Hepatocyte (in vitro differentiated cells): ENCODE results near the gene COX4I1. TPM values are rescaled to one million over a fixed set of nuclear protein-coding genes. Genes with fewer than 3 reads are reported as not detected.

Source experiments
- DNase-seq: peaks from one replicate; pipeline ENCODE4 v3.0.0-alpha.2; 2016; ENCODE audit warnings: low spot score
- H2AFZ ChIP-seq: fragments of 200-600 bp; sonication (generic); 2 replicates; pipeline ENCODE4 v1.6.0; 2016; ENCODE audit warnings: antibody characterized with exemption, mild to moderate bottlenecking
- H3K27ac ChIP-seq: fragments of 200-600 bp; sonication (generic); 2 replicates; pipeline ENCODE4 v1.5.1; 2016; ENCODE audit warnings: mild to moderate bottlenecking
- H3K27me3 ChIP-seq: fragments of 200-600 bp; sonication (generic); 2 replicates; pipeline ENCODE4 v1.6.1; 2016
- H3K36me3 ChIP-seq: fragments of 200-600 bp; sonication (generic); replicated peaks from 2 replicates; pipeline ENCODE4 v1.5.1; 2016; ENCODE audit warnings: low read depth; ENCODE audit not compliant: insufficient read depth
- H3K4me1 ChIP-seq: fragments of 200-600 bp; sonication (generic); 2 replicates; pipeline ENCODE4 v1.5.1; 2016; ENCODE audit warnings: mild to moderate bottlenecking, moderate library complexity; ENCODE audit not compliant: insufficient read depth
- H3K4me2 ChIP-seq: fragments of 200-600 bp; sonication (generic); 2 replicates; pipeline ENCODE4 v1.6.0; 2016
- H3K4me3 ChIP-seq: fragments of 200-600 bp; sonication (generic); 2 replicates; pipeline ENCODE4 v1.5.1; 2016; ENCODE audit warnings: mild to moderate bottlenecking
- H3K79me2 ChIP-seq: fragments of 200-600 bp; sonication (generic); 2 replicates; pipeline ENCODE4 v1.6.0; 2017; ENCODE audit warnings: mild to moderate bottlenecking
- H3K9me2 ChIP-seq: fragments of 200-600 bp; sonication (generic); replicated peaks from 2 replicates; pipeline ENCODE4 v1.6.0; 2017; ENCODE audit warnings: mild to moderate bottlenecking; ENCODE audit not compliant: insufficient read depth
- H3K9me3 ChIP-seq: fragments of 200-600 bp; sonication (generic); 2 replicates; pipeline ENCODE4 v1.5.1; 2016; ENCODE audit warnings: low read depth, mild to moderate bottlenecking
- H4K20me1 ChIP-seq: fragments of 200-600 bp; sonication (generic); 2 replicates; pipeline ENCODE4 v1.6.0; 2016; ENCODE audit warnings: mild to moderate bottlenecking; ENCODE audit not compliant: insufficient read depth, poor library complexity, severe bottlenecking
- EZH2 ChIP-seq: fragments of 200-600 bp; sonication (generic); IDR thresholded peaks from 2 replicates; pipeline ENCODE4 v1.6.1; 2016; ENCODE audit warnings: antibody characterized with exemption, mild to moderate bottlenecking, borderline replicate concordance
- EZH2phosphoT487 ChIP-seq: fragments of 200-600 bp; sonication (generic); IDR thresholded peaks from one replicate; pipeline ENCODE4 v1.6.1; 2018; ENCODE audit warnings: antibody characterized with exemption, mild to moderate bottlenecking, low read depth, moderate library complexity; ENCODE audit not compliant: unreplicated experiment, severe bottlenecking
- WGBS: methylation state at CpG from one replicate; pipeline ENCODE4 v1.1.6; 2016; ENCODE audit warnings: low lambda C conversion rate; ENCODE audit errors: missing lambda C conversion rate; 5-methylcytosine and 5-hydroxymethylcytosine counted together
- polyA plus RNA-seq: library from polyadenylated mRNA; unstranded; fragments of >200 nt; fragmentation: Nextera tagmentation; extraction: Ambion mirVana; gene quantifications from 2 replicates; pipeline ENCODE4 v1.2.1, GENCODE V29; 2016
- total RNA-seq: library from RNA; depleted of rRNA; stranded (reverse); fragments of >200 nt; gene quantifications from 2 replicates; pipeline ENCODE4 v1.2.3, GENCODE V29; 2014
- TF ChIP-seq, protein P1 (sequence below): fragments of 200-600 bp; sonication (generic); IDR thresholded peaks from 2 replicates; pipeline ENCODE4 v1.5.1; 2016; ENCODE audit warnings: antibody characterized with exemption, mild to moderate bottlenecking; ENCODE audit not compliant: poor library complexity

Gene COX4I1
- total and polyA plus RNA-seq, 2 experiments from 2014 or later = 449 to 655 TPM

DNA sequence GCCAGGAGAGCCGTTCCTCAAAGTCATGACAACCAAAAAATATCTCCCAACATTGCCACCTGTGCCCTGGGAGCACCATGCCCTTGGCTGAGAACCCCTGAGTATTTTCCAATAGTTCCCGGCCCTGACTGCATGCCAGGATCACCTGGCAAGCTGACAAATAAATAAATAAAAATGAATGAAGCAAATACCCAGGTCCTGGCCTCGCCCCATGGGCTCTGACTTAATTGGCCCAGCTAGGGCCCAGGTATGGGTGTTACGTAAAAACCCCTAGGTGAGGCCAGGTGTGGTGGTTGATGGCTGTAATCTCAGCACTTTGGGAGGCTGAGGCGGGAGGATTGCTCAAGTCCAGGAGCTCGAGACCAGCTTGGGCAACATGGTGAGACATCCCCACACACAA is 45.9 kb upstream of the COX4I1 start:
- Histone ChIP-seq H3K36me3 (no peaks in the 10 kb centered on the region), H3K27me3 (peaks cover 18% of the 10 kb centered on the region), H2AFZ (no peak overlapping the region), H3K4me1 (peaks cover 16% of the 10 kb centered on the region), H3K4me3 (no peak overlapping the region), H3K4me2 (no peak overlapping the region), H4K20me1 (no peaks in the 10 kb centered on the region), H3K79me2 (no peaks in the 10 kb centered on the region), H3K9me2 (no peaks in the 10 kb centered on the region), H3K9me3 (no peaks in the 10 kb centered on the region), H3K27ac (no peak overlapping the region)
- TF ChIP-seq, protein P1, sequence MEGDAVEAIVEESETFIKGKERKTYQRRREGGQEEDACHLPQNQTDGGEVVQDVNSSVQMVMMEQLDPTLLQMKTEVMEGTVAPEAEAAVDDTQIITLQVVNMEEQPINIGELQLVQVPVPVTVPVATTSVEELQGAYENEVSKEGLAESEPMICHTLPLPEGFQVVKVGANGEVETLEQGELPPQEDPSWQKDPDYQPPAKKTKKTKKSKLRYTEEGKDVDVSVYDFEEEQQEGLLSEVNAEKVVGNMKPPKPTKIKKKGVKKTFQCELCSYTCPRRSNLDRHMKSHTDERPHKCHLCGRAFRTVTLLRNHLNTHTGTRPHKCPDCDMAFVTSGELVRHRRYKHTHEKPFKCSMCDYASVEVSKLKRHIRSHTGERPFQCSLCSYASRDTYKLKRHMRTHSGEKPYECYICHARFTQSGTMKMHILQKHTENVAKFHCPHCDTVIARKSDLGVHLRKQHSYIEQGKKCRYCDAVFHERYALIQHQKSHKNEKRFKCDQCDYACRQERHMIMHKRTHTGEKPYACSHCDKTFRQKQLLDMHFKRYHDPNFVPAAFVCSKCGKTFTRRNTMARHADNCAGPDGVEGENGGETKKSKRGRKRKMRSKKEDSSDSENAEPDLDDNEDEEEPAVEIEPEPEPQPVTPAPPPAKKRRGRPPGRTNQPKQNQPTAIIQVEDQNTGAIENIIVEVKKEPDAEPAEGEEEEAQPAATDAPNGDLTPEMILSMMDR = no peak
- no peak for TF ChIP-seq EZH2
- no peak for TF ChIP-seq EZH2phosphoT487
- WGBS = 86% methylated on average over 6 of the region's 6 CpGs
- DNase-seq = no peak

DNA sequence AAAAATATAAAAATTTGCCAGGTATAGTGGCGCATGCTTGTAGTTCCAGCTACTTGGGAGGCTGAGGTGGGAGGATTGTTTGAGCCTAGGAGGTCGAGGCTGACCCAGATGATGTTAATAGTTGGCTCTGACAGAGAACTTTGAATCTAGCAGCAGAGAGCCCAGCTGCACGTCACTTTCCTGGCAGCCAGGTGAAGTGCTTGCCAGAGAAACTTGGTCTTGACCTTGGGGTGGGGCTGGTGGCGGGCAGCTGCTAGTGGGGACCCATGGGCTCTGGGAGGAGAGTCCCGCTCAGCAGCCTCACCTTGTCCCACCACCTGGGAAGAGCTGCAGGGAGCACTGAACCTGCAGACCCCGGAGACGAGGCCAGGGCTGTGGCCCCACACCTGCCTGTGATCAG is 45.5 kb upstream of the COX4I1 start:
- Histone ChIP-seq H4K20me1 (no peaks in the 10 kb centered on the region), H2AFZ (no peak overlapping the region), H3K4me3 (no peak overlapping the region), H3K4me1 (peaks cover 16% of the 10 kb centered on the region), H3K9me2 (no peaks in the 10 kb centered on the region), H3K27ac (no peak overlapping the region), H3K27me3 (peaks cover 18% of the 10 kb centered on the region), H3K4me2 (no peak overlapping the region), H3K9me3 (no peaks in the 10 kb centered on the region), H3K36me3 (no peaks in the 10 kb centered on the region), H3K79me2 (no peaks in the 10 kb centered on the region)
- no peak for DNase-seq
- TF ChIP-seq EZH2 (no peak), EZH2phosphoT487 (no peak)
- TF ChIP-seq, protein P1 = no peak
- 88% methylated on average over 7 of the region's 7 CpGs for WGBS

DNA sequence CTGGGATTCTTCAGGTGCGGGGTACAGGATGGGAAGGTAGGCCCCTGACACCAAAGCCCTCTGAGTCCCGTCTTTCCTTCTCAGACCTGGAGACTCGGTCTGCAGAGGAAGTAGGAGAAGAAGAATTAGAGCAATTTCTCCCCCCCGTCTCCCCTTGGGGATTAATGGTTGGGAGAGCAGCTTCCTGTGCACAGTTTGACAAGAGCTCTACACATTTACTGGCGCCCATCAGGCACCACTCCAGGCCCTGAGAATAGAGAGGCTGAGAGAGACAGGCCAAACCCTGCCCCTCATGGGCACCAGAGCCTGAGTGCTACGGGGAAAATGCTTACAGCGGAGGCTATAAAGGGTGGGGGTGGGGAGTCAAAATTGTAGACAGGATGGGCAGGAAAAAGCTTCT is 45.1 kb upstream of the COX4I1 start:
- DNase-seq = no peak

More for the DNA sequence above, 45.1 kb upstream of the COX4I1 start:
- no peak overlapping the region for H3K4me2 ChIP-seq
- H2AFZ ChIP-seq = no peak overlapping the region
- peaks cover 16% of the 10 kb centered on the region for H3K4me1 ChIP-seq
- no peaks in the 10 kb centered on the region for H3K36me3 ChIP-seq
- no peak for TF ChIP-seq EZH2phosphoT487
- TF ChIP-seq, protein P1 = no peak
- no peak for TF ChIP-seq EZH2
- no peaks in the 10 kb centered on the region for H3K9me3 ChIP-seq
- H3K79me2 ChIP-seq = no peaks in the 10 kb centered on the region
- peaks cover 18% of the 10 kb centered on the region for H3K27me3 ChIP-seq
- H4K20me1 ChIP-seq = no peaks in the 10 kb centered on the region
- H3K9me2 ChIP-seq = no peaks in the 10 kb centered on the region
- no peak overlapping the region for H3K4me3 ChIP-seq
- H3K27ac ChIP-seq = no peak overlapping the region
- WGBS = 70% methylated on average over 7 of the region's 7 CpGs
